ENCODE measurements around the gene NCMAP.

GRCh38 chr1:24639881-24640280 lies 84.0 kb downstream of the NCMAP start:
- no peak for TF ChIP-seq POLR2AphosphoS5 (IDR thresholded peaks at IDR 0.05; ENCODE audit: low read depth, low read length)
- no peak for TF ChIP-seq TAF1 (IDR thresholded peaks at IDR 0.05; ENCODE audit: borderline replicate concordance, insufficient read depth, low read length)
- TF ChIP-seq SIN3A (IDR thresholded peaks at IDR 0.05; ENCODE audit: borderline replicate concordance, insufficient read depth, low read length), result no peak
- TF ChIP-seq, protein P1, sequence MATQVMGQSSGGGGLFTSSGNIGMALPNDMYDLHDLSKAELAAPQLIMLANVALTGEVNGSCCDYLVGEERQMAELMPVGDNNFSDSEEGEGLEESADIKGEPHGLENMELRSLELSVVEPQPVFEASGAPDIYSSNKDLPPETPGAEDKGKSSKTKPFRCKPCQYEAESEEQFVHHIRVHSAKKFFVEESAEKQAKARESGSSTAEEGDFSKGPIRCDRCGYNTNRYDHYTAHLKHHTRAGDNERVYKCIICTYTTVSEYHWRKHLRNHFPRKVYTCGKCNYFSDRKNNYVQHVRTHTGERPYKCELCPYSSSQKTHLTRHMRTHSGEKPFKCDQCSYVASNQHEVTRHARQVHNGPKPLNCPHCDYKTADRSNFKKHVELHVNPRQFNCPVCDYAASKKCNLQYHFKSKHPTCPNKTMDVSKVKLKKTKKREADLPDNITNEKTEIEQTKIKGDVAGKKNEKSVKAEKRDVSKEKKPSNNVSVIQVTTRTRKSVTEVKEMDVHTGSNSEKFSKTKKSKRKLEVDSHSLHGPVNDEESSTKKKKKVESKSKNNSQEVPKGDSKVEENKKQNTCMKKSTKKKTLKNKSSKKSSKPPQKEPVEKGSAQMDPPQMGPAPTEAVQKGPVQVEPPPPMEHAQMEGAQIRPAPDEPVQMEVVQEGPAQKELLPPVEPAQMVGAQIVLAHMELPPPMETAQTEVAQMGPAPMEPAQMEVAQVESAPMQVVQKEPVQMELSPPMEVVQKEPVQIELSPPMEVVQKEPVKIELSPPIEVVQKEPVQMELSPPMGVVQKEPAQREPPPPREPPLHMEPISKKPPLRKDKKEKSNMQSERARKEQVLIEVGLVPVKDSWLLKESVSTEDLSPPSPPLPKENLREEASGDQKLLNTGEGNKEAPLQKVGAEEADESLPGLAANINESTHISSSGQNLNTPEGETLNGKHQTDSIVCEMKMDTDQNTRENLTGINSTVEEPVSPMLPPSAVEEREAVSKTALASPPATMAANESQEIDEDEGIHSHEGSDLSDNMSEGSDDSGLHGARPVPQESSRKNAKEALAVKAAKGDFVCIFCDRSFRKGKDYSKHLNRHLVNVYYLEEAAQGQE (IDR thresholded peaks at IDR 0.05; ENCODE audit: insufficient read depth in 1 of 2, low read depth in 2 of 2, low read length in 2 of 2), result no peak
- no peak for TF ChIP-seq FOXP2 (optimal IDR thresholded peaks at IDR 0.05; ENCODE audit: borderline replicate concordance, extremely low read depth, extremely low read length, insufficient read depth)

Data from PFSK-1 (cell line).